HG03159 (cell line): ENCODE results near the gene DOCK8.
A peak's percentile ranks its signal among the peaks of the same experiment; 100 is the strongest.

Source experiments
- ATAC-seq: cut with Tn5 transposase; IDR thresholded peaks from one replicate; pipeline ENCODE4 v1.9.1; 2021; ENCODE audit warnings: mild to moderate bottlenecking, moderate library complexity; ENCODE audit not compliant: unreplicated experiment

Gene DOCK8

GRCh38 chr9:487429-487828 lies 272.8 kb downstream of the DOCK8 start:
- no peak for ATAC-seq

- ATAC-seq = no peak
Measured at GRCh38 chr9:488448-488847, 273.8 kb downstream of the DOCK8 start.

GRCh38 chr9:489198-490197 lies 274.8 kb downstream of the DOCK8 start:
- no peak for ATAC-seq

- ATAC-seq = no peak
Measured at GRCh38 chr9:494764-495163, 280.1 kb downstream of the DOCK8 start.

GRCh38 chr9:495739-496138 lies 281.1 kb downstream of the DOCK8 start:
- no peak for ATAC-seq

- ATAC-seq = no peak
Measured at GRCh38 chr9:503326-503725, 288.7 kb downstream of the DOCK8 start.

GRCh38 chr9:503881-504852 lies 289.5 kb downstream of the DOCK8 start, which contains the start of gene KANK1:
KANK1 (plus strand) TSS chr9:504695.
- ATAC-seq = peak; percentile 80

GRCh38 chr9:504921-505740 lies 290.5 kb downstream of the DOCK8 start:
- ATAC-seq = peak; percentile 30

- ATAC-seq = no peak
Measured at GRCh38 chr9:505741-506059, 291.0 kb downstream of the DOCK8 start.

GRCh38 chr9:506281-506680 lies 291.6 kb downstream of the DOCK8 start:
- ATAC-seq = no peak

- ATAC-seq = no peak
Measured at GRCh38 chr9:511861-512260, 297.2 kb downstream of the DOCK8 start.

GRCh38 chr9:512555-513272 lies 298.0 kb downstream of the DOCK8 start:
- ATAC-seq = no peak
